NCI-H187 (cell line): ENCODE measurements around the gene TPM2.

Experiments used
- DNase-seq, 2 experiments: peaks; one replicate each; lab custom pipeline; 2025; lab: John Stamatoyannopoulos, UW

TPM2 gene

GRCh38 chr9:35696520-35697215 lies 6.9 kb upstream of the TPM2 start:
- peak in 1 of 2 experiments; percentile 0 for DNase-seq

- DNase-seq, result no peak
Observed at GRCh38 chr9:35695943-35696401, 6.2 kb upstream of the TPM2 start.

- no peak for DNase-seq
Observed at GRCh38 chr9:35691757-35692301, 2.1 kb upstream of the TPM2 start.

- DNase-seq, result no peak
Observed at GRCh38 chr9:35691334-35691650, 1.6 kb upstream of the TPM2 start.

- DNase-seq, result no peak
Observed at GRCh38 chr9:35690614-35691333, 1.0 kb upstream of the TPM2 start.

GRCh38 chr9:35690294-35690613 lies 529 bp upstream of the TPM2 start:
- no peak for DNase-seq

- DNase-seq, result no peak
Observed at GRCh38 chr9:35688558-35689541, 875 bp downstream of the TPM2 start.

- DNase-seq, result no peak
Observed at GRCh38 chr9:35687972-35688557, 1.7 kb downstream of the TPM2 start.

GRCh38 chr9:35687306-35687705 lies 2.4 kb downstream of the TPM2 start:
- DNase-seq, result no peak

- no peak for DNase-seq
Observed at GRCh38 chr9:35686222-35687203, 3.2 kb downstream of the TPM2 start.

GRCh38 chr9:35685506-35685905 lies 4.2 kb downstream of the TPM2 start:
- no peak for DNase-seq

- DNase-seq, result no peak
Observed at GRCh38 chr9:35684921-35685320, 4.8 kb downstream of the TPM2 start.

- DNase-seq, result no peak
Observed at GRCh38 chr9:35683323-35683722, 6.4 kb downstream of the TPM2 start.

- no peak for DNase-seq
Observed at GRCh38 chr9:35682520-35683315, 7.0 kb downstream of the TPM2 start.

GRCh38 chr9:35682051-35682450 lies 7.7 kb downstream of the TPM2 start:
- DNase-seq, result no peak

GRCh38 chr9:35681341-35682002 lies 8.3 kb downstream of the TPM2 start:
- DNase-seq, result no peak

- DNase-seq, result no peak
Observed at GRCh38 chr9:35680331-35681105, 9.2 kb downstream of the TPM2 start.

GRCh38 chr9:35679766-35680330 lies 9.9 kb downstream of the TPM2 start:
- no peak for DNase-seq
